GM06990 (cell line): Measurements from ENCODE around the gene FKBP5.
"Not testable (repeated sequence)": the region's sequence is repeated elsewhere in the genome, so short reads cannot be mapped to it uniquely, and the experiment has no call there.

Source experiments
- DNase-seq: peaks from one replicate; pipeline ENCODE4 v3.0.0-alpha.2; 2011; ENCODE audit not compliant: insufficient read length; ENCODE audit errors: extremely low read depth
- H3K27me3 ChIP-seq: replicated peaks from 2 replicates; pipeline ENCODE4 v1.6.0; 2011; ENCODE audit warnings: low read length; ENCODE audit not compliant: control insufficient read depth, insufficient read depth
- H3K36me3 ChIP-seq: 2 replicates; pipeline ENCODE4 v1.5.1; 2011; ENCODE audit warnings: low read length; ENCODE audit not compliant: control insufficient read depth, insufficient read depth
- H3K4me3 ChIP-seq: replicated peaks from 2 replicates; pipeline ENCODE4 v1.5.1; 2011; ENCODE audit warnings: low read depth, mild to moderate bottlenecking, control low read depth, low read length
- CTCF ChIP-seq: IDR thresholded peaks from 2 replicates; pipeline ENCODE4 v1.5.1; 2011; ENCODE audit warnings: low read length, control low read depth, mild to moderate bottlenecking, inconsistent platforms; ENCODE audit not compliant: insufficient read depth, poor library complexity, severe bottlenecking

The FKBP5 gene

GRCh38 chr6:35690484-35690883 lies 1.8 kb upstream of the FKBP5 start:
- Histone ChIP-seq H3K4me3 (no peak overlapping the region), H3K36me3 (no peaks in the 10 kb centered on the region), H3K27me3 (no peaks in the 10 kb centered on the region)
- DNase-seq: no peak
- no peak for TF ChIP-seq CTCF

- not testable (repeated sequence) for H3K27me3 ChIP-seq, DNase-seq, H3K4me3 ChIP-seq, H3K36me3 ChIP-seq
Measured at GRCh38 chr6:35690006-35690405, 1.3 kb upstream of the FKBP5 start.

- no peaks in the 10 kb centered on the region for H3K27me3 ChIP-seq
- H3K36me3 ChIP-seq: no peaks in the 10 kb centered on the region; the same call in none of the 2 replicates
- no peak for TF ChIP-seq CTCF
- H3K4me3 ChIP-seq: peak overlapping the region; percentile 77
- peak; percentile 72 for DNase-seq
Measured at GRCh38 chr6:35687658-35688604, 784 bp downstream of the FKBP5 start.

- DNase-seq: no peak
- Histone ChIP-seq H3K27me3 (no peaks in the 10 kb centered on the region), H3K4me3 (peak overlapping the region; percentile 77), H3K36me3 (no peaks in the 10 kb centered on the region; the same call in none of the 2 replicates)
- no peak for TF ChIP-seq CTCF
Measured at GRCh38 chr6:35686873-35687555, 1.7 kb downstream of the FKBP5 start.

- Histone ChIP-seq H3K4me3 (peak overlapping the region; percentile 77), H3K27me3 (no peaks in the 10 kb centered on the region), H3K36me3 (no peaks in the 10 kb centered on the region; the same call in none of the 2 replicates)
- no peak for TF ChIP-seq CTCF
- DNase-seq: no peak
Measured at GRCh38 chr6:35686436-35686835, 2.3 kb downstream of the FKBP5 start.

GRCh38 chr6:35683267-35683666 lies 5.4 kb downstream of the FKBP5 start:
- TF ChIP-seq CTCF: no peak
- H3K27me3 ChIP-seq: no peaks in the 10 kb centered on the region
- DNase-seq: no peak
- H3K36me3 ChIP-seq: no peaks in the 10 kb centered on the region; the same call in none of the 2 replicates
- H3K4me3 ChIP-seq: no peak overlapping the region
